ENCODE data around the gene SORL1.

The SORL1 gene

DNA sequence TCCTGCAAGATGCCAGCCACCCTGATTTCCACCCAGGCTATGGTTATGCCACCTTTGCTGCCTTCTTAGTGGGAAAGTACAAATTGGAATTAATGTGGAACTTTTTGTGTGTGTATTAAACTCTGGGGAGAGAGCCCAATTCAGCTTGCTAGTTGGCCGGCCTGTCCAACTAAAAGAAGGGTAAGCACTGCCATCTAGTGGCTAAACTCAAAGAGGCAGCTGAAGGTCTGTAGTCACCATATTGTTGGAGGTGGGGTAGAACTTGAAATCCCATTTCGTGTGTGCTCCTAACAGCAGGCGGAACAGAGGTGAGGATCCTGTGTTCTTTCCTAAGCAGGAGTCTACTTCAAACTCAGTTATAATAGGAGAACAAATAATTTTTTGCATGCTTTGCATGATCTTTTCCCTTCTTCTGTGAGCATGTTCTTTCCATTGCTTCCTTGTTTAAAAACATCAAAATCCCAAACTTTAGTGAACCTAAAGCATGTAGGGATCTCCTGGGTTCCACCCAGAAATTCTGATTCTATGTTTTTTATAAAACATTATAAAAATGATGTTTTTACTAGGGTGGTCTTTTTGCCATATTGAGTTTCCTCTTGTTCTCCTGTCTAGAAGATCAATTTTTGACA lies 139.4 kb downstream of the SORL1 start:
- DNase-seq, result peak; percentile 69

- DNase-seq, result no peak
These were observed 140.6 kb downstream of the SORL1 start for GRCh38 chr11:121592708-121593107.

- DNase-seq, result no peak
These were observed 143.6 kb downstream of the SORL1 start for GRCh38 chr11:121595717-121596161.

GRCh38 chr11:121596195-121597155 lies 144.4 kb downstream of the SORL1 start:
- no peak for DNase-seq

GRCh38 chr11:121603316-121603715 lies 151.2 kb downstream of the SORL1 start:
- DNase-seq, result no peak

- no peak for DNase-seq
These were observed 152.0 kb downstream of the SORL1 start for GRCh38 chr11:121604152-121604551.

DNA sequence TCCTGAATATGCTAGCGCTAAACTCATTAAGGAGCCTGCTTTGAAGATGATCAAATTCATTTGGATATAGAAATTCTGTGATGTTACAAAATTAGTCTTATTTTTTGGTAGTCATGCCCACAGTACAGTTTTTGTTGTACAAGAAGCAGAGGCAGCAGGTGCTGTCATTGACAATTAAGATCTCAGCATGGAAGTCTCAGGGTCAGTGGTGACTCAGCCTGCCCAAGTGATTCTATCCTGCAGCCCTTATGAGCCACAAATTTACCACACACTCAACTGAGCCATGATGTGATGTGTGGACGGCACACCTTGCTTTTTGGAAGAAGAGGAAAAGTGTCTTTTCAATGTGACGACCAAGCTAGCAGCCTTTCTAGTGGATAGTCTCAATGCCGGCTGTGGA lies 154.2 kb downstream of the SORL1 start:
- no peak for DNase-seq

GRCh38 chr11:121607341-121607740 lies 155.2 kb downstream of the SORL1 start:
- DNase-seq, result no peak

- no peak for DNase-seq
These were observed 156.5 kb downstream of the SORL1 start for GRCh38 chr11:121608545-121609098.

DNA sequence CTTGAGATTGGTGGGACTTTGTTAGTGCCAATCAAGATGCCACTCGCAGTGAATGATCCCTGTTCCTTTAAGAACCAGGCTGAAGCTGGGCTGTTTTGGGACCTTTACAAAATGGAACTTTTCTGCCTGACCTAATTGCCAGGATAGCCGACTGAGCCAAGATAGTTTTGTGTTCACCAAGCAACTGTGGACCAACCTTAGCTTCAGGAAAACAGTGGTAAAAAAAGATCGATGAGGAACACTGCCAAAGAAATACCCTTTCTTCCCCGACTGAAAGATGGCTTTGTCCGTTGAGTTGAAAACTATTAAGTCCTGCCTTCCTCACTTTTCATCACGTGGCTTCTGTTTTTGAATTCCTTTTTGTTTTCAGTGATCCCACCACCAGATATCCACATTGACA lies 158.6 kb downstream of the SORL1 start:
- DNase-seq, result no peak

DNA sequence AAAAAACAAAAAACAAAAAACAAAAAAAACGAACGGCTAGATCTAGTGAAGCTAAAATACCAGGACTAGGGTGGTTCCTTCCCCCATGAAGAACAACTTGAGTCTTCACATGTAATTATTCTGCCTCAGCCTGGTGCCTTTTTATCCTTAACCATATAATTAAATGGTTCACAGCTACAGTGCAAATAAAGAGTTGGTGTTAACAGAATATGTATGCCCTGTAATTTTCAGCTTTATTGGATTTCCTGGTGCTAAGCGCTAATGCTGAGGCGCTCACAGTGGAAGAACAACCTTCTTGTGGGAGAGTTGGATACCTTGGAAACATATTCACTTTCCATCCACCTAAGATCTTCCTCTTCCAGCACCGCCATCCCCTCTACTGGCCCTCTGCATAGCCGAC lies 159.1 kb downstream of the SORL1 start:
- no peak for DNase-seq

GRCh38 chr11:121613724-121614123 lies 161.6 kb downstream of the SORL1 start:
- no peak for DNase-seq

GRCh38 chr11:121614636-121615240 lies 162.6 kb downstream of the SORL1 start:
- DNase-seq, result no peak

DNA sequence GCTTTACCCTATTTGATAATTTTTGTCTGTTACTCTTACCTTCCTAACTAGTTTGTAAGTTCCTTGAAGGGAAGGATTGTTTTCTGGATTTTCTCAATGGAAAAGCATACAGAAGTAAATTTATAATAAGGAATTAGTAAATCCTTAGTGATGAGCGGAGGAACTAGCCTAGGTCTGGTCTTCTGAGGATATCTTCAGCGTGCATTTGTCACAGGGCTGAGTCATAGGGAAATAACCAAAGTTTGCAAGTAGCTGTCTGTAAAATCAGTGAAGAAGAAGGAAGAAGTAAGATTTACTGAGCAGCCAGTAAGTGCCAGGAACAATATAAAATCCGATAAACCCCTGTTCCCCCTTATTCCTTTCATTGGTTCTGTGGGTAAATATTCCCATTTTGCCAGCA lies 163.4 kb downstream of the SORL1 start:
- no peak for DNase-seq

GRCh38 chr11:121618516-121618915 lies 166.4 kb downstream of the SORL1 start:
- DNase-seq, result no peak

DNA sequence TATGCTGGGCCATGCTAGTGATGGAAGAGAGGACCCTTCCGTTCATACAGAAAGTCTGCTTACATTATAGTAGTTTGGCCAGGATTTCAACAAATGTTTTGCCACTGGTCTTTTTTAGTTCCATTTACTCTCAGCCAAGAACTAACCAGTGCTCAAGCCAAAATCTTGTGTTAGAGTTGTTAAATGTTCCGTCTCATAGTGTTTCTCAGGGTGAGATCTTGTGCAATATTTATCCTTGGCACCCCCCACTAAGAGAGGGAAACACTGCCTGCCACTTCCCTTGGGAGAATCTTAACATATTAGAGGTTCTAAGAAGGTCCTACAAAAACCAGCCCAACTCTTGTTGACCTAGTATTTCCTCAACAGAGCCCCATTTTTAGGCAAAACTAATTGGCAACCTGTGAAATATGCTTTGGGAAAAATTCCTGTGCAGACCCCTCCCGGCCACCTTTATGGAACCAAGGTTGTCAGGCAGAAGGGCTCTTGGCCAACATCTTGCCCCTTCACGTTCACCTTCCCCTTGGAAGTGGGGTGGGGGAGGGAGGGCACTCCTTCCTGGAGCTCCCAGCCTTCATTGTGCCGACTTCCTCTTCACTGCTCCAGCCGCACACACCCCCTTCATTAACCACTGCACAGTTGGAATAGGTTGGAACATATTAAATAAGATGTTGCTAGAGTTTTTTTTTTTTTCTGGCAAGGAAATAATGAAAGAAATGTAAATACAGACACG lies 173.8 kb downstream of the SORL1 start:
- no peak for DNase-seq

DNA sequence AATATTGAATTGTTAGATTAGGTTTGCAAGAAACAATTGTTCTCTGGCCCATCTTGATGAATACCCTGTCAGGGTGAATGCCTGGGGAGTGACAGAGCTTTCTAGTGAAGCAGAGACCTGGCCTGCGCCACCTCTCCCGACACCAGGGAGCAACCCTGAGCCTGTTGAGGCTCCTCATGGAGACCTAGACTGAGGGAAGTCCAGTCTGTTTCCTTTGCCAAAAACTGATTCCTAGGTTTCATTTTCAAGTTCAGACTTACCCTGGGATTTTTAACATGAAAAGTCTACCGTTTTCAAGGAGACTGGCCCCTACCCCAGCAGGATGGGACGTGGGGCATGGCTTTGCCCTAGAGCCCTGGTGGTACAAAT lies 174.4 kb downstream of the SORL1 start:
- DNase-seq, result no peak

DNA sequence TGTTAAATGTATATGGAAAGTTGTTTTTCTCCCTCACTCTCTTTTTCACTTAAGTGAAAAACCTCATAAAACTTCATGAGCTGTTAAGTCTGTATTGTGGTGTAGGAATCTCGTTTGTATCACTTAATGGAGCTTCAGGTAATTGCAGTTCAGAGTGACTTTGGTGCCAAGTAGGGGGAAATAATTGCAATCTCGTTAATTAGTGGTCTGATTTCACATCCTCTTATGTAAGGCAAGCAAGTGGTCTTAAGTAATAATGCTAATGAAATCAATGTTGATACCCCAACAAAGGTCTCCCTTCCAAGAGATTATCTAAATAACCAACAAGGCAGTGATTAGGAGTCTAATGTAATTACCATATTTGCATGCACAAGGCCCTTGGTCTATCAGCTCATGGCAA lies 174.9 kb downstream of the SORL1 start:
- no peak for DNase-seq

GRCh38 chr11:121630041-121630440 lies 177.9 kb downstream of the SORL1 start:
- no peak for DNase-seq

GRCh38 chr11:121631456-121631855 lies 179.3 kb downstream of the SORL1 start:
- no peak for DNase-seq

DNA sequence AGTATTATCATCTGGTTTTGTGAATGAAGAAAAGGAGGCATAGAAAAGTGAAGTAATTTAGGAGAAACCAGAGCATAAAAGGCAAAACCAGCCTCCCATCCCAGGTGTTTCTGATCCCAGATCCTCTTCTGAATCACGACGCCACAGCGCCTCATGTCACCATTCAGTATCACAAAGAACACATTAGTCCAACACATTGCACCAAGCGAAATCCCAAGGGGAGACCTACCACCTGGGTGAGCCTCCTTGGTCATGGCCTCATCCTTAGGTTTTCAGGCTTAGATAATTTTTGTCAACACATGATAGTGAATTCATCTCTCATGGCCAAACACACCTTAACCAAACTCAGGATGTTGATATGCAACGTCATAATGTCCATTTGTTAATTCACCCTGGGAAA lies 182.2 kb downstream of the SORL1 start:
- DNase-seq, result no peak

DNA sequence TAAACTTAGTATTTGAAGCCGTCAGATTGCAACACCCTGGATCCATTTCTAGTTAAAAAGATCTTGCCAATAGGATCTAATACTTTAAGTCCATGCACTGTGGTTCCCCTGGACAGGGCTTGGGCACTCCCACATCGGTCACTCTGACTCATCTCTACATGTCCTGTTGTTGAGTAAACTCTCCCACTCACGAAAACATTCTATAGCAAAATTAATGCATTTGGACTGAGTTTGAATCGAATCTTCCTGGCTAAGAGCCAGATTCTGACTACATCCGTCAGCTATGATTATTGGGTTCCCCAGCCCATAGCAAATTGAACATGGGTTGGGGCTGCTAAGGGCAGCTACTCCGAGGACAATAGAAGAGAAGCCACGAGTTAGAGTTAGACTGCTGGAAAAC lies 182.8 kb downstream of the SORL1 start:
- no peak for DNase-seq

All from central memory CD4-positive, alpha-beta T cell (primary cell).